ENCODE data around the gene MYRFL.
"Not testable (repeated sequence)": the region's sequence is repeated elsewhere in the genome, so short reads cannot be mapped to it uniquely, and the experiment has no call there.

Gene MYRFL

DNA sequence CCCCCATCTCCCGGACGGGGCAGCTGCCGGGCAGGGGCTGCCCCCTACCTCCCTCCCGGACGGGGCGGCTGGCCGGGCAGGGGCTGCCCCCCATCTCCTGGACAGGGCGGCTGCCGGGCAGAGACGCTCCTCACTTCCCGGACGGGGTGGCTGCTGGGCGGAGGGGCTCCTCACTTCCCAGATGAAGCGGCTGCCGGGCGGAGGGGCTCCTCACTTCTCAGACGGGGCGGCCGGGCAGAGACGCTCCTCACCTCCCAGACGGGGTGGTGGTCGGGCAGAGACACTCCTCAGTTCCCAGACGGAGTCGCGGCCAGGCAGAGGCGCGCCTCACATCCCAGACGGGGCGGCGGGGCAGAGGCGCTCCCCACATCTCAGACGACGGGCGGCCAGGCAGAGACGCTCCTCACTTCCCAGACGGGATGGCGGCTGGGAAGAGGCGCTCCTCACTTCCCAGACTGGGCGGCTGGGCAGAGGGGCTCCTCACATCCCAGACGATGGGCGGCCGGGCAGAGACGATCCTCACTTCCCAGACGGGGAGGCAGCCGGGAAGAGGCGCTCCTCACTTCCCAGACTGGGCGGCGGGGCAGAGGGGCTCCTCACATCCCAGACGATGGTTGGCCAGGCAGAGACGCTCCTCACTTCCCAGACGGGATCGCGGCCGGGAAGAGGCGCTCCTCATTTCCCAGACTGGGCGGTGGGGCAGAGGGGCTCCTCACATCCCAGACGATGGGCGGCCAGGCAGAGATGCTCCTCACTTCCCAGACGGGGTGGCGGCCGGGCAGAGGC lies 28.3 kb downstream of the MYRFL start:
- H3K9me3 ChIP-seq (ENCODE audit: control insufficient read depth, insufficient read depth, low read length); H3K4me1 ChIP-seq (ENCODE audit: control insufficient read depth, low read length); H3K27me3 ChIP-seq (ENCODE audit: control insufficient read depth, low read length); H3K27ac ChIP-seq (ENCODE audit: low read depth, low read length); H3K4me3 ChIP-seq (ENCODE audit: low read length); H3K36me3 ChIP-seq (ENCODE audit: control insufficient read depth, low read length); H3F3A ChIP-seq (ENCODE audit: control insufficient read depth, insufficient read depth); H3K9me2 ChIP-seq (replicated peaks; ENCODE audit: control insufficient read depth, low read length); H3K79me2 ChIP-seq (ENCODE audit: control insufficient read depth, low read length); H4K20me1 ChIP-seq (ENCODE audit: control insufficient read depth, insufficient read depth, low read depth, low read length); H3K4me2 ChIP-seq (ENCODE audit: low read length): not testable (repeated sequence)

DNA sequence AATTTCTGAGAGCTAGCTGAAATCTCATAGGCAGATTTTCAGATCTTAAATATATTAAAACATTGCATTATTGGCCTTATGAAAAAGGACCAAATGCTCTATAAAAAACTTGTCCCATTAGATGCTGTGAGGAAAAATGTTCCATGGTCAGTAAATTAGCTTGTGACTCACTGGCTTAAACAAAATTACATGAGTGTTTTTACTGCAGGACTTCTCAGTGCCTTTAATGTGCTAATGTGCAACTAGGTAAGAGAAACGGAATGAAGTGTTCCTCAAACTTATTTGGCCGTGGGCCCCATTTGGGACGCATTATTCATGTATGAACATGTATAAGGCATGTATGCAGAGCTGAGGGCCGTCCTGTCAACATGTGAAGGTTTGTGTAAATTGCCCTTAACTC lies 41.7 kb downstream of the MYRFL start:
- TF ChIP-seq EZH2phosphoT487 (IDR thresholded peaks at IDR 0.05; ENCODE audit: borderline replicate concordance, low read length) (no peak), CTCF (IDR thresholded peaks at IDR 0.05; ENCODE audit: low read depth, low read length, poor library complexity, severe bottlenecking) (no peak)
- H3K36me3 ChIP-seq (ENCODE audit: control insufficient read depth, low read length): no peaks in the 10 kb centered on the region
- H3K4me2 ChIP-seq (ENCODE audit: low read length): no peak overlapping the region
- no peaks in the 10 kb centered on the region for H3K4me1 ChIP-seq (ENCODE audit: control insufficient read depth, low read length)
- H3K79me2 ChIP-seq (ENCODE audit: control insufficient read depth, low read length): no peaks in the 10 kb centered on the region
- no peak overlapping the region for H3K4me3 ChIP-seq (ENCODE audit: low read length)
- no peaks in the 10 kb centered on the region for H3K9me2 ChIP-seq (replicated peaks; ENCODE audit: control insufficient read depth, low read length)
- H3F3A ChIP-seq (ENCODE audit: control insufficient read depth, insufficient read depth): no peaks in the 10 kb centered on the region
- H3K9me3 ChIP-seq (ENCODE audit: control insufficient read depth, insufficient read depth, low read length): no peaks in the 10 kb centered on the region
- H3K27ac ChIP-seq (ENCODE audit: low read depth, low read length): no peak overlapping the region
- no peaks in the 10 kb centered on the region for H3K27me3 ChIP-seq (ENCODE audit: control insufficient read depth, low read length)
- no peaks in the 10 kb centered on the region for H4K20me1 ChIP-seq (ENCODE audit: control insufficient read depth, insufficient read depth, low read depth, low read length)

GRCh38 chr12:69868695-69869094 lies 43.7 kb downstream of the MYRFL start:
- Histone ChIP-seq H3K4me3 (ENCODE audit: low read length) (no peak overlapping the region), H3K4me1 (ENCODE audit: control insufficient read depth, low read length) (no peaks in the 10 kb centered on the region), H3K27ac (ENCODE audit: low read depth, low read length) (no peak overlapping the region), H3K4me2 (ENCODE audit: low read length) (no peak overlapping the region), H3K9me2 (replicated peaks; ENCODE audit: control insufficient read depth, low read length) (no peaks in the 10 kb centered on the region), H3K36me3 (ENCODE audit: control insufficient read depth, low read length) (no peaks in the 10 kb centered on the region), H4K20me1 (ENCODE audit: control insufficient read depth, insufficient read depth, low read depth, low read length) (no peaks in the 10 kb centered on the region), H3K9me3 (ENCODE audit: control insufficient read depth, insufficient read depth, low read length) (no peaks in the 10 kb centered on the region), H3F3A (ENCODE audit: control insufficient read depth, insufficient read depth) (no peaks in the 10 kb centered on the region), H3K79me2 (ENCODE audit: control insufficient read depth, low read length) (no peaks in the 10 kb centered on the region), H3K27me3 (ENCODE audit: control insufficient read depth, low read length) (no peaks in the 10 kb centered on the region)
- TF ChIP-seq EZH2phosphoT487 (IDR thresholded peaks at IDR 0.05; ENCODE audit: borderline replicate concordance, low read length) (no peak), CTCF (IDR thresholded peaks at IDR 0.05; ENCODE audit: low read depth, low read length, poor library complexity, severe bottlenecking) (no peak)

DNA sequence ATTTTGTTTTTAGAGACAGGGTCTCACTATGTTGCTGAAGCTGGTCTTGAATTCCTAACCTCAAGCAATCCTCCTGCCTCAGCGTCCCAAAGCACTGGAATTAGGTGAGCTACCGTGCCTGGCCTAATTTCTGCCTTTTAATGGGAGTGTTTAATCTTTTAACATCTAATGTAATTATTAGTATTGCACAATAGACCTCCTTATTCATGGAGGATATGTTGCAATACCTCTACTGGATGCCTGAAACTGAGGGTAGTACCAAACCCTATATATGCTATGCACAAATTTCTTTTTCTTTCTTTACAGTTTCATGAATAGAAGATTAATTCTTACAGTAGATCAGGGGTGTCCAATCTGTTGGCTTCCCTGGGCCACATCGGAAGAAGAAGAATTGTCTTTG lies 47.8 kb downstream of the MYRFL start:
- Histone ChIP-seq H3K27ac (ENCODE audit: low read depth, low read length) (no peak overlapping the region), H3K4me1 (ENCODE audit: control insufficient read depth, low read length) (no peaks in the 10 kb centered on the region), H3K4me3 (ENCODE audit: low read length) (no peak overlapping the region), H3K36me3 (ENCODE audit: control insufficient read depth, low read length) (no peaks in the 10 kb centered on the region), H3K9me3 (ENCODE audit: control insufficient read depth, insufficient read depth, low read length) (no peaks in the 10 kb centered on the region), H3K4me2 (ENCODE audit: low read length) (no peak overlapping the region), H4K20me1 (ENCODE audit: control insufficient read depth, insufficient read depth, low read depth, low read length) (no peaks in the 10 kb centered on the region), H3K79me2 (ENCODE audit: control insufficient read depth, low read length) (no peaks in the 10 kb centered on the region), H3K27me3 (ENCODE audit: control insufficient read depth, low read length) (no peaks in the 10 kb centered on the region), H3K9me2 (replicated peaks; ENCODE audit: control insufficient read depth, low read length) (no peaks in the 10 kb centered on the region), H3F3A (ENCODE audit: control insufficient read depth, insufficient read depth) (no peaks in the 10 kb centered on the region)
- TF ChIP-seq CTCF (IDR thresholded peaks at IDR 0.05; ENCODE audit: low read depth, low read length, poor library complexity, severe bottlenecking) (no peak), EZH2phosphoT487 (IDR thresholded peaks at IDR 0.05; ENCODE audit: borderline replicate concordance, low read length) (no peak)

Measured in DOHH2 (cell line).